Epithelial cell of esophagus (primary cell): ENCODE data around the gene TENM4.

ENCODE experiments used
- DNase-seq: peaks from one replicate; pipeline ENCODE4 v3.0.0; 2010; ENCODE audit warnings: low read depth
- H3K4me3 ChIP-seq: 2 replicates; pipeline ENCODE4 v1.5.1; 2011; ENCODE audit warnings: mild to moderate bottlenecking, low read length, control low read depth
- CTCF ChIP-seq: IDR thresholded peaks from 2 replicates; pipeline ENCODE4 v1.5.1; 2011; ENCODE audit warnings: low read depth, mild to moderate bottlenecking, low read length, control low read depth, inconsistent platforms; ENCODE audit not compliant: insufficient read depth; ENCODE audit errors: missing control alignments

TENM4 gene

GRCh38 chr11:78727816-78728215 is 713.0 kb downstream of the TENM4 start:
- no peak for DNase-seq
- no peak overlapping the region for H3K4me3 ChIP-seq
- TF ChIP-seq CTCF, result no peak

- TF ChIP-seq CTCF, result no peak
- no peak for DNase-seq
- no peak overlapping the region for H3K4me3 ChIP-seq
Observed at GRCh38 chr11:78725200-78725599, 715.6 kb downstream of the TENM4 start.

GRCh38 chr11:78722786-78723185 is 718.0 kb downstream of the TENM4 start:
- H3K4me3 ChIP-seq, result no peak overlapping the region

GRCh38 chr11:78720281-78720989 is 720.4 kb downstream of the TENM4 start:
- no peak overlapping the region for H3K4me3 ChIP-seq
- TF ChIP-seq CTCF, result no peak
- DNase-seq, result no peak

More at GRCh38 chr11:78722786-78723185, 718.0 kb downstream of the TENM4 start:
- no peak for TF ChIP-seq CTCF
- DNase-seq, result no peak

GRCh38 chr11:78717041-78717440 is 723.8 kb downstream of the TENM4 start:
- H3K4me3 ChIP-seq, result no peak overlapping the region
- no peak for DNase-seq
- no peak for TF ChIP-seq CTCF

- peak; percentile 95 for DNase-seq
- peak; percentile 84 for TF ChIP-seq CTCF
- no peak overlapping the region for H3K4me3 ChIP-seq
Observed at GRCh38 chr11:78715639-78716311, 725.1 kb downstream of the TENM4 start.
